ENCODE results near the gene NANOG.
"Not testable (repeated sequence)": the region's sequence is repeated elsewhere in the genome, so short reads cannot be mapped to it uniquely, and the experiment has no call there.

Gene NANOG

DNA sequence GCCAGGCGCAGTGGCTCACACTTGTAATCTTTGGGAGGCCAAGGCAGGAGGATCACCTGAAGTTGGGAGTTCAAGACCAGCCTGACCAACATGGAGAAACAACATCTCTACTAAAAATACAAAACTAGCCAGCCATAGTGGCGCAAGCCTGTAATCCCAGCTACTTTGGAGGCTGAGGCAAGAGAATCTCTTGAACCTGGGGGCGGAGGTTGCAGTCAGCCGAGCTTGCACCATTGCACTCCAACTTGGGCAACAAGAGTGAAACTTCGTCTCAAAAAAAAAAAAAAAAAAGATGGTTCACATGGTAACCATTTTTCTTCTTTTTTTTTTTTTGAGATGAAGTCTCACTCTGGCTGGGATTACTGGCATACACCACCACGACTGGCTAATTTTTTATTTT, 48.2 kb downstream of the NANOG start:
- Histone ChIP-seq H3K4me3 (ENCODE audit: low read length in 2 of 2) (no peak overlapping the region), H3K9me3 (ENCODE audit: control insufficient read depth in 2 of 2, low read length in 2 of 2) (no peaks in the 10 kb centered on the region), H3K4me1 (ENCODE audit: control insufficient read depth, insufficient read depth, low read length) (no peaks in the 10 kb centered on the region), H3K27ac (ENCODE audit: low read length) (no peak overlapping the region), H3K27me3 (ENCODE audit: control insufficient read depth in 1 of 2, insufficient read depth in 2 of 2, low read length in 2 of 2) (no peaks in the 10 kb centered on the region), H3K36me3 (ENCODE audit: control insufficient read depth in 2 of 2, insufficient read depth in 2 of 2, low read length in 2 of 2) (no peaks in the 10 kb centered on the region), H3K9ac (ENCODE audit: low read length in 2 of 2) (no peak overlapping the region)

DNA sequence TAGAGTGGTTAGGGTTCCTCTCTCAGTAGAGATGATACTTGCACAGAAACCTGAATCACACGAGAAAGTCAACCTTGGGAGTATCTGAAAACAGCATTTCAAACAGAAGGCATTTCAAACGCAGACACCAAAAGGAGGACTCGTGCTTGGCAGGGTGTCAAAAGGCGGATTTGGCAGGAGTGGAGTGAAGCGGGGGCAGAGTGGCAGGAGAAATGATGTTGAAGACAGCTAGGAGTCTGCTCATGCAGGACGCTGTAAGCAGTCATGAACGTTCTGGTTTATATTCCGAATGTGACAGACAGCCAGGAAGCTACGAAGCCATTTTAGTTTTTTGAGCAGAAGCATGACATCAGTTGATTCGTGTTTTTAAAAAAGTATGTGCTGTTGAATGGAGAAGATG, 50.0 kb downstream of the NANOG start:
- H3K9me3 ChIP-seq (ENCODE audit: control insufficient read depth in 2 of 2, low read length in 2 of 2); H3K4me3 ChIP-seq (ENCODE audit: low read length in 2 of 2); H3K27ac ChIP-seq (ENCODE audit: low read length): not testable (repeated sequence)

DNA sequence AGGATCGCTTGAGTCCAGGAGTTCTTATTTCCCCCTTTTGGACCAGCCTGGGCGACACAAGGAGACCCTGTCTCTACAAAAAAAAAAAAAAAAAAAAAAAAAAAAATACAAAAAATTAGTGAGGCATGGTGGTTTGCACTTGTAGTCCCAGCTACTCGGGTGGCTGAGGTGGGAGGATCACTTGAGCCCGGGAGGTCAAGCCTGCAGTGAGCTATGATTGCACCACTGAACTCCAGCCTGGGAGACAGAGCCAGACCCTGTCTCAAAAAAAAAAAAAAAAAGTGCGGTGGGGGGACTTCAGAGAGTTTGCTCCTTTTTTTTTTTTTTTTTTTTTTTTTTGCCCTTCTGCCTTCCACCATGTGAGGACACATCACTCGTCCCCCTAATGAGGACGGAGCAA, 50.6 kb downstream of the NANOG start:
- H3K36me3 ChIP-seq (ENCODE audit: control insufficient read depth in 2 of 2, insufficient read depth in 2 of 2, low read length in 2 of 2); H3K4me3 ChIP-seq (ENCODE audit: low read length in 2 of 2); H3K27me3 ChIP-seq (ENCODE audit: control insufficient read depth in 1 of 2, insufficient read depth in 2 of 2, low read length in 2 of 2); H3K9me3 ChIP-seq (ENCODE audit: control insufficient read depth in 2 of 2, low read length in 2 of 2); H3K27ac ChIP-seq (ENCODE audit: low read length); H3K9ac ChIP-seq (ENCODE audit: low read length in 2 of 2); H3K4me1 ChIP-seq (ENCODE audit: control insufficient read depth, insufficient read depth, low read length): not testable (repeated sequence)

More for the DNA sequence above, 50.0 kb downstream of the NANOG start:
- H3K27me3 ChIP-seq (ENCODE audit: control insufficient read depth in 1 of 2, insufficient read depth in 2 of 2, low read length in 2 of 2); H3K9ac ChIP-seq (ENCODE audit: low read length in 2 of 2); H3K4me1 ChIP-seq (ENCODE audit: control insufficient read depth, insufficient read depth, low read length); H3K36me3 ChIP-seq (ENCODE audit: control insufficient read depth in 2 of 2, insufficient read depth in 2 of 2, low read length in 2 of 2): not testable (repeated sequence)

DNA sequence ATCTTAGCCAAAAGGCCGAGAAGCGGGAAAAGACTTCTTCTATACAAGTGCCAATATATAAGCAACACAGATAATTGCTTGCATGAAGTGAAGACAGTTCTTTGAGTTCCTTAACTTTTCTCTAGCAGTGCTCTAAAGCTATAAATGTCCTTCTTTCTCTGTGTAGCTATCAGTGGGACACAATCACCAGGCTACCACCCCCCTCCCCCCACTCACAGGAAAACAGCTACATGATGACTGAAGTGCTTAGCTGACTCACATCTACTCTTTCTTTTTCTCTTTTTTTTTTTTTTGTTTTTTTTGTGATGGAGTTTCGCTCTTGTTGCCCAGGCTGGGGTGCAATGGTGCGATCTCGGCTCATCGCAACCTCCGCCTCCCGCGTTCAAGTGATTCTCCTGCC, 53.2 kb downstream of the NANOG start:
- H3K27ac ChIP-seq (ENCODE audit: low read length); H3K9me3 ChIP-seq (ENCODE audit: control insufficient read depth in 2 of 2, low read length in 2 of 2); H3K4me1 ChIP-seq (ENCODE audit: control insufficient read depth, insufficient read depth, low read length): not testable (repeated sequence)

DNA sequence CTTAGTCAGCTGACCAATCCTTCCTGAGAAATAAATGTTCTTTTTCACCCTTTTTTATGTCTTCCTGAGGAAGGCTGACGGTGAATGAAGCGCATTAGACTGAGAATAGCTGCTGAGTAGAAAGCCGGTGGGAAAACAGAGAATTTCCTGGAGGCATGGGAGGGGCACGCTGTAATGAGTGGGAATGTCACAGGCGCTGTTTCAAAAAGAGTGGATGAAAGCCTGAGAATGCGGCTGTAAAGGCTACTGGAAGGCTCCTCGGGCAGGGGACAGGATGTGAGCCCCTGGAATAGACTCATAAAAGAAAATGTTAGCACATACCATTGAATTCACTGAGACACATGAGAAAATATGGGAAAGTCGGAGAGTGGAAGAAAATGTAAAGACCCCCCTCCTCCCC, 53.9 kb downstream of the NANOG start:
- not testable (repeated sequence) for H3K9me3 ChIP-seq (ENCODE audit: control insufficient read depth in 2 of 2, low read length in 2 of 2); H3K4me3 ChIP-seq (ENCODE audit: low read length in 2 of 2); H3K4me1 ChIP-seq (ENCODE audit: control insufficient read depth, insufficient read depth, low read length); H3K9ac ChIP-seq (ENCODE audit: low read length in 2 of 2); H3K27ac ChIP-seq (ENCODE audit: low read length); H3K27me3 ChIP-seq (ENCODE audit: control insufficient read depth in 1 of 2, insufficient read depth in 2 of 2, low read length in 2 of 2); H3K36me3 ChIP-seq (ENCODE audit: control insufficient read depth in 2 of 2, insufficient read depth in 2 of 2, low read length in 2 of 2)

More for the DNA sequence above, 53.2 kb downstream of the NANOG start:
- not testable (repeated sequence) for H3K9ac ChIP-seq (ENCODE audit: low read length in 2 of 2); H3K4me3 ChIP-seq (ENCODE audit: low read length in 2 of 2); H3K27me3 ChIP-seq (ENCODE audit: control insufficient read depth in 1 of 2, insufficient read depth in 2 of 2, low read length in 2 of 2); H3K36me3 ChIP-seq (ENCODE audit: control insufficient read depth in 2 of 2, insufficient read depth in 2 of 2, low read length in 2 of 2)

DNA sequence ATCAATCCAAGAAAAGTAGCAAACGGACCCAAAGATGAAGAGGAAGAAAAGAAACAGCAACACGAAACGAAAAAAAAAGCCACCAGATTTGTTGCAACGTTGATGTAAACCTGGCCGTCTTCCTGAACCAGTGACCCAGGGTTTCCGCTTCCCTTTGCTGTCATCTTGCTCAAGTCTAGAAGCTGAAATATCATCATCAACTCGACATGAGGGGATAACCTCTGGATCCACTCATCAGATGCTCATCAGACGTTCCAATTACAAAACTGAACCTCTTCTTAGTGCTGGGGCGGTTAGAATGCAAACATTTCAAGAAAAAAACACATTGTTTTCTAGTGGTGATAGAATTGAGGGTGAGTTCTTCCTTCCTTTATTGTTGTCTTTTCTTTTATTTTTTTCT, 54.4 kb downstream of the NANOG start:
- not testable (repeated sequence) for H3K9ac ChIP-seq (ENCODE audit: low read length in 2 of 2); H3K9me3 ChIP-seq (ENCODE audit: control insufficient read depth in 2 of 2, low read length in 2 of 2); H3K4me3 ChIP-seq (ENCODE audit: low read length in 2 of 2); H3K4me1 ChIP-seq (ENCODE audit: control insufficient read depth, insufficient read depth, low read length); H3K27ac ChIP-seq (ENCODE audit: low read length); H3K36me3 ChIP-seq (ENCODE audit: control insufficient read depth in 2 of 2, insufficient read depth in 2 of 2, low read length in 2 of 2); H3K27me3 ChIP-seq (ENCODE audit: control insufficient read depth in 1 of 2, insufficient read depth in 2 of 2, low read length in 2 of 2)

DNA sequence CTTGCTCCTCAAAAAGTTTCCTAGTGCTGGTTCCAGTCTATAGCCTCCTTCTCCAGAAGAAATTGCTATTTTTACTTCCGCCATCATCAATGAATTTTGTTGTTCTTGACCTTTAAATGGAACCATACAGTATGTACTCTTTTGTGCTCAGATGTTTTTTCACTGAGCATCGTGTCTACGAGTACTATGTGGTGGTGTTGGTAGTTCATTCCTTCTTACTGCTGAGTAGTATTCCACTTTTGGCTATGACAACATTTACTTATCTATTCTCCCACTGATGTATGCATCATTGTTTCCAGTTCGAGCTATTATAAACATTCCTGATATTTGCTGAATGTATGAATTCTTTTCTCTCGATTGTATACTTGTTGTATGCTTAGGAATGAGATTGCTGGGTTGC, 54.9 kb downstream of the NANOG start:
- Histone ChIP-seq H3K27me3 (ENCODE audit: control insufficient read depth in 1 of 2, insufficient read depth in 2 of 2, low read length in 2 of 2) (no peaks in the 10 kb centered on the region), H3K9ac (ENCODE audit: low read length in 2 of 2) (no peak overlapping the region), H3K27ac (ENCODE audit: low read length) (no peak overlapping the region), H3K36me3 (ENCODE audit: control insufficient read depth in 2 of 2, insufficient read depth in 2 of 2, low read length in 2 of 2) (no peaks in the 10 kb centered on the region), H3K9me3 (ENCODE audit: control insufficient read depth in 2 of 2, low read length in 2 of 2) (no peaks in the 10 kb centered on the region), H3K4me3 (ENCODE audit: low read length in 2 of 2) (no peak overlapping the region), H3K4me1 (ENCODE audit: control insufficient read depth, insufficient read depth, low read length) (no peaks in the 10 kb centered on the region)

DNA sequence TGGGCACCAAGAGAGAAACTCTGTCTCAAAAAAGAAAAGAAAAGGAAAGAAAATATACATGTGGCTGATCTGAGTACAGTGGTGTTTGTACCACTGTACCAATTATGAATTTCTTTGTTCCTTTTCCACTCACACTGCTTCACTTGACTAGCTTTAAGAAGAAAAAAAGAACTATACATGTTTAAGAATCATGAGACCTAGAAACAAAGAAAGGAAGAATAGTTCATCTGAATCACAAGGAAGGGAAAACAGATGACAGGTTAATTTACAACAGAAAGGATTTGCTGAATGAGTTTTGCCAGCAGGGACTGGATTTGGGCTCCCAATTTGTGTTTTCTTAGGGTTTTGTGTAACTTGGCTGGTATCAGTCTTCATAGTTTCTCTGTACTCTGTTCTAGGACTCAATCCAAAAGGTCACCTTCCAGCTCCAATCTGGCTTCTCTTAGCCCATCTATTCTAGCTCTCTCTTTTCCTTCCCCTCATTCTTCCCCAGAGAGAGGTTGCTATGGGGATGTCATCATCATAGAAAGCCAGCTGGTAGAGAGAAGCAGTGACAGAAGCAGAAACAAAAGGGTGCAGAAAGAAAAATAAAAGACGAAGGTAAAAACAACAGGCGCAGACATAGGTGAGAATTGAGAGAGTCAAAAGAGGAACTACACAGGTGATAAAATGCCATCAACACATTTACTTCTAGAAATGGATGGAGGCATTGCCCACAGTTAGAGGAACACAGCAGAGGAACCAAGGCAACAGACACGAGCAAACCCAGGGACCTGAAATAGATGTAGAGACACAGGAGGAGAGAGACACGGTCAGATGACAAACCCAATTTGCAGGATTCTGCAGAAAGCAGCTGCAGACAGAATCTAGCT, 58.3 kb downstream of the NANOG start:
- H3K27me3 ChIP-seq (ENCODE audit: control insufficient read depth in 1 of 2, insufficient read depth in 2 of 2, low read length in 2 of 2); H3K36me3 ChIP-seq (ENCODE audit: control insufficient read depth in 2 of 2, insufficient read depth in 2 of 2, low read length in 2 of 2); H3K27ac ChIP-seq (ENCODE audit: low read length); H3K9me3 ChIP-seq (ENCODE audit: control insufficient read depth in 2 of 2, low read length in 2 of 2); H3K4me1 ChIP-seq (ENCODE audit: control insufficient read depth, insufficient read depth, low read length); H3K9ac ChIP-seq (ENCODE audit: low read length in 2 of 2); H3K4me3 ChIP-seq (ENCODE audit: low read length in 2 of 2): not testable (repeated sequence)

DNA sequence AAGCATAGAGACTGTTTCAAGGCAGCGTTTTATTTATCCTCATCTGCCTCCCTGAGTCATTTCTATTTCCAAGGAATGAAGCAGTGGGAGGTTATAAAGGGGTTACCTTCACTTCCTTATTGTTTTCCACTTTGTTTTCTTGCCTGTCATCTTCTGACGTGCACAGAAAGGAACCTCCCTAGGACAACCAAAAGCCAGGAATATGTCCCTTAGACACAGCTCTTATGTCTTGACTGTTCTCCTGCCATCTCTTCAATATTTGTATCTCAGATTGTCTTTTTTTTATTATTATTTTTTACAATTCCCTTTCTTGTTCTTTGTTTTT, 58.9 kb downstream of the NANOG start:
- H3K27ac ChIP-seq (ENCODE audit: low read length); H3K36me3 ChIP-seq (ENCODE audit: control insufficient read depth in 2 of 2, insufficient read depth in 2 of 2, low read length in 2 of 2); H3K27me3 ChIP-seq (ENCODE audit: control insufficient read depth in 1 of 2, insufficient read depth in 2 of 2, low read length in 2 of 2); H3K4me3 ChIP-seq (ENCODE audit: low read length in 2 of 2); H3K9ac ChIP-seq (ENCODE audit: low read length in 2 of 2); H3K4me1 ChIP-seq (ENCODE audit: control insufficient read depth, insufficient read depth, low read length); H3K9me3 ChIP-seq (ENCODE audit: control insufficient read depth in 2 of 2, low read length in 2 of 2): not testable (repeated sequence)
